Neural cell (in vitro differentiated cells): ENCODE measurements around the gene PPHLN1. TPM values are rescaled to one million over a fixed set of nuclear protein-coding genes. Genes with fewer than 3 reads are reported as not detected.

Experiments used
- H2AFZ ChIP-seq: fragments of 200-600, 300-800 bp; sonication (generic), shearing (Covaris generic); 2 replicates; pipeline ENCODE4 v1.6.0; 2014; ENCODE audit warnings: low read depth, mild to moderate bottlenecking, antibody characterized with exemption, low read length, moderate library complexity
- H3F3A ChIP-seq: fragments of 200-600 bp; shearing (Covaris generic); 2 replicates; pipeline ENCODE4 v1.6.1; 2016; ENCODE audit warnings: mild to moderate bottlenecking, moderate library complexity, mixed read lengths, antibody characterized with exemption, low read length; ENCODE audit not compliant: insufficient read depth, poor library complexity, severe bottlenecking
- H3K27ac ChIP-seq: fragments of 200-600, 300-800 bp; sonication (generic), shearing (Covaris generic); 2 replicates; pipeline ENCODE4 v1.5.1; 2014; ENCODE audit warnings: mild to moderate bottlenecking, low read length, moderate library complexity
- H3K27me3 ChIP-seq: fragments of 300-800, 200-600 bp; sonication (generic), shearing (Covaris generic); 2 replicates; pipeline ENCODE4 v1.6.0; 2014; ENCODE audit warnings: mild to moderate bottlenecking, low read depth, low read length, moderate library complexity; ENCODE audit not compliant: insufficient read depth
- H3K36me3 ChIP-seq: fragments of 300-800, 200-600 bp; sonication (generic), shearing (Covaris generic); 2 replicates; pipeline ENCODE4 v1.5.1; 2014; ENCODE audit warnings: mild to moderate bottlenecking, antibody characterized with exemption, low read length, moderate library complexity; ENCODE audit not compliant: insufficient read depth
- H3K4me2 ChIP-seq: fragments of 300-800, 200-600 bp; sonication (generic), shearing (Covaris generic); 2 replicates; pipeline ENCODE4 v1.6.0; 2014; ENCODE audit warnings: mild to moderate bottlenecking, low read length
- H3K4me3 ChIP-seq: fragments of 300-800, 200-600 bp; sonication (generic), shearing (Covaris generic); 2 replicates; pipeline ENCODE4 v1.5.1; 2014; ENCODE audit warnings: mild to moderate bottlenecking, low read length, moderate library complexity
- H3K79me2 ChIP-seq: fragments of 200-600 bp; shearing (Covaris generic); replicated peaks from 2 replicates; pipeline ENCODE4 v1.6.0; 2014; ENCODE audit warnings: mild to moderate bottlenecking, low read length, moderate library complexity; ENCODE audit not compliant: insufficient read depth
- H3K9ac ChIP-seq: fragments of 300-800, 200-600 bp; sonication (generic), shearing (Covaris generic); 2 replicates; pipeline ENCODE4 v1.6.1; 2016; ENCODE audit warnings: mild to moderate bottlenecking, low read length, mixed read lengths
- H3K9me2 ChIP-seq: fragments of 200-600 bp; shearing (Covaris generic); 2 replicates; pipeline ENCODE4 v1.6.1; 2016; ENCODE audit warnings: mild to moderate bottlenecking, low read length, mixed read lengths; ENCODE audit not compliant: insufficient read depth
- H3K9me3 ChIP-seq: fragments of 200-600, 300-800 bp; sonication (generic), shearing (Covaris generic); 2 replicates; pipeline ENCODE4 v1.6.1; 2016; ENCODE audit warnings: mild to moderate bottlenecking, mixed run types, low read length, moderate library complexity, mixed read lengths
- H4K20me1 ChIP-seq: fragments of 200-600 bp; shearing (Covaris generic); 2 replicates; pipeline ENCODE4 v1.6.1; 2016; ENCODE audit warnings: mild to moderate bottlenecking, mixed run types; ENCODE audit not compliant: insufficient read depth
- CTCF ChIP-seq: fragments of 450-650 bp; IDR thresholded peaks from 2 replicates; pipeline ENCODE4 v1.5.1; 2014; ENCODE audit warnings: antibody characterized with exemption, mild to moderate bottlenecking, moderate library complexity; ENCODE audit not compliant: poor library complexity, severe bottlenecking
- EP300 ChIP-seq: fragments of 450-650 bp; conservative IDR thresholded peaks from 2 replicates; pipeline ENCODE4 v1.6.1; 2014; ENCODE audit warnings: antibody characterized with exemption, mild to moderate bottlenecking, moderate library complexity; ENCODE audit not compliant: poor library complexity, severe bottlenecking
- EZH2 ChIP-seq: fragments of 200-600, 300-800 bp; shearing (Covaris generic), sonication (generic); IDR thresholded peaks from 2 replicates; pipeline ENCODE4 v1.6.1; 2014; ENCODE audit warnings: antibody characterized with exemption, low read length, borderline replicate concordance, mild to moderate bottlenecking; ENCODE audit not compliant: insufficient read depth, poor library complexity, severe bottlenecking
- MXI1 ChIP-seq: fragments of 450-650 bp; conservative IDR thresholded peaks from 2 replicates; pipeline ENCODE4 v1.6.1; 2014; ENCODE audit warnings: antibody characterized with exemption, mild to moderate bottlenecking; ENCODE audit not compliant: poor library complexity, severe bottlenecking
- POLR2AphosphoS5 ChIP-seq: IDR thresholded peaks from 2 replicates; pipeline ENCODE4 v1.6.1; 2012
- RAD21 ChIP-seq: fragments of 450-650 bp; conservative IDR thresholded peaks from 2 replicates; pipeline ENCODE4 v1.6.1; 2014; ENCODE audit warnings: antibody characterized with exemption, mild to moderate bottlenecking, moderate library complexity
- SMC3 ChIP-seq: fragments of 450-650 bp; conservative IDR thresholded peaks from 2 replicates; pipeline ENCODE4 v1.6.1; 2014; ENCODE audit warnings: antibody characterized with exemption, mild to moderate bottlenecking, moderate library complexity; ENCODE audit not compliant: poor library complexity
- TAF1 ChIP-seq: IDR thresholded peaks from 2 replicates; pipeline ENCODE4 v1.6.1; 2012; ENCODE audit warnings: low read depth
- polyA plus RNA-seq: library from polyadenylated mRNA; depleted of rRNA; stranded (reverse); fragments of >200 nt; gene quantifications from 2 replicates; pipeline ENCODE4 v1.2.3, GENCODE V29; 2014
- TF ChIP-seq, protein P1 (sequence below): IDR thresholded peaks from 2 replicates; pipeline ENCODE4 v1.6.1; 2012; ENCODE audit warnings: borderline replicate concordance

Gene PPHLN1
- polyA plus RNA-seq, 1 donor from 2014 or later = 192 TPM

DNA sequence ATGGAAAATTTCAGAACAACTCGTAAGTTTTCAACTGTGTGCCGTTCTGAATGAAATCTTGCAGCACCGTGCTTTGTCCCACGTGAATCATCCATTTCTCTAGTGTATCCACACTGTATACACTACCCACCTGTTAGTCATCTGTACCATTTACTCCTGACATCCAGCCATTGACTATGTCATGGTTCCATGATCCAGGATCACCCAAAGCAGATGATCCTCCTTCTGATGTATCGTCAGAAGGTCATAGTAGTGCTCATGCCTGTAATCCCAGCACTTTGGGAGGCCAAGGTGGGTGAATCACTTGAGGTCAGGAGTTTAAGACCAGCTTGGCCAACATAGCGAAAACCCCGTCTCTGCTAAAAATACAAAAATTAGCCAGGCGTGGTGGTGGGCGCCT lies 122.9 kb downstream of the PPHLN1 start:
- no peak overlapping the region for H3K4me3 ChIP-seq
- H3K4me2 ChIP-seq = no peak overlapping the region
- no peaks in the 10 kb centered on the region for H3K27me3 ChIP-seq
- H3K79me2 ChIP-seq = no peaks in the 10 kb centered on the region
- H4K20me1 ChIP-seq = no peaks in the 10 kb centered on the region
- no peaks in the 10 kb centered on the region for H3K9me3 ChIP-seq
- no peak overlapping the region for H2AFZ ChIP-seq
- TF ChIP-seq RAD21 (no peak), EZH2 (no peak), EP300 (no peak), SMC3 (no peak), POLR2AphosphoS5 (no peak), MXI1 (no peak), TAF1 (no peak), CTCF (no peak)
- TF ChIP-seq, protein P1, sequence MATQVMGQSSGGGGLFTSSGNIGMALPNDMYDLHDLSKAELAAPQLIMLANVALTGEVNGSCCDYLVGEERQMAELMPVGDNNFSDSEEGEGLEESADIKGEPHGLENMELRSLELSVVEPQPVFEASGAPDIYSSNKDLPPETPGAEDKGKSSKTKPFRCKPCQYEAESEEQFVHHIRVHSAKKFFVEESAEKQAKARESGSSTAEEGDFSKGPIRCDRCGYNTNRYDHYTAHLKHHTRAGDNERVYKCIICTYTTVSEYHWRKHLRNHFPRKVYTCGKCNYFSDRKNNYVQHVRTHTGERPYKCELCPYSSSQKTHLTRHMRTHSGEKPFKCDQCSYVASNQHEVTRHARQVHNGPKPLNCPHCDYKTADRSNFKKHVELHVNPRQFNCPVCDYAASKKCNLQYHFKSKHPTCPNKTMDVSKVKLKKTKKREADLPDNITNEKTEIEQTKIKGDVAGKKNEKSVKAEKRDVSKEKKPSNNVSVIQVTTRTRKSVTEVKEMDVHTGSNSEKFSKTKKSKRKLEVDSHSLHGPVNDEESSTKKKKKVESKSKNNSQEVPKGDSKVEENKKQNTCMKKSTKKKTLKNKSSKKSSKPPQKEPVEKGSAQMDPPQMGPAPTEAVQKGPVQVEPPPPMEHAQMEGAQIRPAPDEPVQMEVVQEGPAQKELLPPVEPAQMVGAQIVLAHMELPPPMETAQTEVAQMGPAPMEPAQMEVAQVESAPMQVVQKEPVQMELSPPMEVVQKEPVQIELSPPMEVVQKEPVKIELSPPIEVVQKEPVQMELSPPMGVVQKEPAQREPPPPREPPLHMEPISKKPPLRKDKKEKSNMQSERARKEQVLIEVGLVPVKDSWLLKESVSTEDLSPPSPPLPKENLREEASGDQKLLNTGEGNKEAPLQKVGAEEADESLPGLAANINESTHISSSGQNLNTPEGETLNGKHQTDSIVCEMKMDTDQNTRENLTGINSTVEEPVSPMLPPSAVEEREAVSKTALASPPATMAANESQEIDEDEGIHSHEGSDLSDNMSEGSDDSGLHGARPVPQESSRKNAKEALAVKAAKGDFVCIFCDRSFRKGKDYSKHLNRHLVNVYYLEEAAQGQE = no peak
- no peaks in the 10 kb centered on the region for H3K9me2 ChIP-seq
- no peak overlapping the region for H3K27ac ChIP-seq
- no peak overlapping the region for H3K9ac ChIP-seq
- H3F3A ChIP-seq = no peaks in the 10 kb centered on the region
- peaks cover 13% of the 10 kb centered on the region for H3K36me3 ChIP-seq

DNA sequence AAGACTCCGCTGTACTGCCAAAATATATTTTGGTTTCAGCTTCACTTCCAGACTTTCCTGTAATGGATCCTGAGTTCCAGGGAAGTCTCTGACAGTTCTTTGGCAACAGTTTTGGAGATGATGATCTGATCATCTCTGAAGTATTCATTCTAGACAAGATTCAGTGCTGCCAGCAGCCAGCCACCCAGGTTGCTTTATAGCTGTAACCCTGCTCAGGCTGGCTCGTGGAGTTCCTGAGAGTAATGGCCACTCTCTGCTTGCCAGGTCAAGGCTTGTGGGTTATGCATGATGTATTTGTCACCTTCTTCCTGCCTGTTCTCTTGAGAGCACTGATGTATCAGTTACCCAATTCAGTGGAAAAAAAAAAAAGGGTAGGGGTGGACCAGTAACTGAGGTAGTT lies 124.3 kb downstream of the PPHLN1 start:
- Histone ChIP-seq H3K4me3 (no peak overlapping the region), H4K20me1 (no peaks in the 10 kb centered on the region), H3K27ac (no peak overlapping the region), H3K9me3 (no peaks in the 10 kb centered on the region), H3K4me2 (no peak overlapping the region), H3K27me3 (no peaks in the 10 kb centered on the region), H3F3A (no peaks in the 10 kb centered on the region), H2AFZ (no peak overlapping the region), H3K9ac (no peak overlapping the region), H3K79me2 (no peaks in the 10 kb centered on the region), H3K9me2 (no peaks in the 10 kb centered on the region), H3K36me3 (peaks cover 10% of the 10 kb centered on the region)
- no peak for TF ChIP-seq POLR2AphosphoS5
- no peak for TF ChIP-seq RAD21
- TF ChIP-seq CTCF = no peak
- no peak for TF ChIP-seq SMC3
- no peak for TF ChIP-seq EP300
- no peak for TF ChIP-seq TAF1
- TF ChIP-seq, protein P1 = no peak
- no peak for TF ChIP-seq EZH2
- no peak for TF ChIP-seq MXI1
